H1 (cell line): Measurements from ENCODE around the gene HGD. TPM values are rescaled to one million over a fixed set of nuclear protein-coding genes. Genes with fewer than 3 reads are reported as not detected.

Source experiments
- ASH2L ChIP-seq: fragments of 200-600, 300-600 bp; sonication (generic); IDR thresholded peaks from one replicate; pipeline ENCODE4 v1.7.1; 2017; ENCODE audit warnings: low read length
- CEBPB ChIP-seq: IDR thresholded peaks from 2 replicates; pipeline ENCODE4 v1.6.1; 2012; ENCODE audit warnings: low read depth, low read length
- CHD7 ChIP-seq: fragments of 300-600 bp; sonication (generic); IDR thresholded peaks from 2 replicates; pipeline ENCODE4 v1.7.1; 2012; ENCODE audit warnings: low read length, moderate library complexity, mild to moderate bottlenecking, inconsistent platforms; ENCODE audit not compliant: insufficient replicate concordance
- JUN ChIP-seq: IDR thresholded peaks from 2 replicates; pipeline ENCODE4 v1.6.1; 2011; ENCODE audit warnings: low read depth, mild to moderate bottlenecking, improper control_type of control experiment, low read length
- KDM4A ChIP-seq: IDR thresholded peaks from one replicate; pipeline ENCODE4 v1.7.1; 2012; ENCODE audit warnings: low read depth, mild to moderate bottlenecking, moderate library complexity, low read length, inconsistent platforms; ENCODE audit not compliant: severe bottlenecking
- NANOG ChIP-seq: IDR thresholded peaks from 2 replicates; pipeline ENCODE4 v1.6.1; 2011; ENCODE audit warnings: low read length, low read depth, mild to moderate bottlenecking, inconsistent platforms; ENCODE audit not compliant: insufficient read depth, poor library complexity, severe bottlenecking
- RNF2 ChIP-seq: fragments of 200-900, 300-1000 bp; sonication (generic); IDR thresholded peaks from 2 replicates; pipeline ENCODE4 v1.7.1; 2016; ENCODE audit warnings: borderline replicate concordance, low read depth, mild to moderate bottlenecking, antibody characterized with exemption, low read length; ENCODE audit not compliant: poor library complexity, severe bottlenecking; ENCODE audit errors: missing control alignments
- SIN3A ChIP-seq, 2 experiments: IDR thresholded peaks in 1 of 2; conservative IDR thresholded peaks in 1 of 2; 2 replicates each; pipeline ENCODE4 v1.6.1; 2011 to 2012; ENCODE audit warnings: low read length in 2 of 2, improper control_type of control experiment in 1 of 2, low read depth in 1 of 2, mild to moderate bottlenecking in 1 of 2
- SP4 ChIP-seq: IDR thresholded peaks from 2 replicates; pipeline ENCODE4 v1.6.1; 2012; ENCODE audit warnings: low read length, inconsistent platforms
- SRF ChIP-seq: IDR thresholded peaks from 2 replicates; pipeline ENCODE4 v1.6.1; 2011; ENCODE audit warnings: mild to moderate bottlenecking, low read depth, low read length, moderate library complexity
- polyA plus RNA-seq, 7 experiments: library from polyadenylated mRNA; depleted of rRNA in 3 of 7; stranded (reverse) in 5 of 7; unstranded in 2 of 7; fragments of >200 nt in 5 of 7; fragments of 200-250 nt in 2 of 7; gene quantifications; 1 replicate in 5 of 7; 2 replicates in 1 of 7; 4 replicates in 1 of 7; pipeline versions ENCODE4 v1.2.1 to v1.2.3, GENCODE V29; 2011 to 2013; ENCODE audit warnings: missing spikeins in 2 of 7, mixed read lengths in 2 of 7
- total RNA-seq: library from RNA; stranded (reverse); fragmentation: NEBNext Ultra II Directional; extraction: Animal tissue kit (Norgen Biotek cat#: 25700); gene quantifications from 2 replicates; pipeline ENCODE4 v1.2.1, GENCODE V29; 2021

Gene HGD
- total and polyA plus RNA-seq, 2 of the 8 experiments (the other 6 are each of a cell fraction or from before 2014, with no cell fraction given) = 0.11 TPM; not detected in 1

GRCh38 chr3:120661106-120661905 is 20.7 kb downstream of the HGD start (continued):
- no peak for TF ChIP-seq CHD7
- TF ChIP-seq ASH2L = no peak
- TF ChIP-seq SP4 = no peak
- no peak for TF ChIP-seq RNF2
- TF ChIP-seq SIN3A (conservative IDR thresholded peaks at IDR 0.05 in 1 of 2, IDR thresholded peaks at IDR 0.05 in 1 of 2; ENCODE audit: low read depth in 1 of 2, low read length in 2 of 2) = no peak
- TF ChIP-seq JUN = no peak
- TF ChIP-seq SRF = no peak
- TF ChIP-seq KDM4A = no peak
- TF ChIP-seq CEBPB = no peak
- TF ChIP-seq NANOG = no peak
